ENCODE measurements around the gene DNASE2B.

Gene DNASE2B

DNA sequence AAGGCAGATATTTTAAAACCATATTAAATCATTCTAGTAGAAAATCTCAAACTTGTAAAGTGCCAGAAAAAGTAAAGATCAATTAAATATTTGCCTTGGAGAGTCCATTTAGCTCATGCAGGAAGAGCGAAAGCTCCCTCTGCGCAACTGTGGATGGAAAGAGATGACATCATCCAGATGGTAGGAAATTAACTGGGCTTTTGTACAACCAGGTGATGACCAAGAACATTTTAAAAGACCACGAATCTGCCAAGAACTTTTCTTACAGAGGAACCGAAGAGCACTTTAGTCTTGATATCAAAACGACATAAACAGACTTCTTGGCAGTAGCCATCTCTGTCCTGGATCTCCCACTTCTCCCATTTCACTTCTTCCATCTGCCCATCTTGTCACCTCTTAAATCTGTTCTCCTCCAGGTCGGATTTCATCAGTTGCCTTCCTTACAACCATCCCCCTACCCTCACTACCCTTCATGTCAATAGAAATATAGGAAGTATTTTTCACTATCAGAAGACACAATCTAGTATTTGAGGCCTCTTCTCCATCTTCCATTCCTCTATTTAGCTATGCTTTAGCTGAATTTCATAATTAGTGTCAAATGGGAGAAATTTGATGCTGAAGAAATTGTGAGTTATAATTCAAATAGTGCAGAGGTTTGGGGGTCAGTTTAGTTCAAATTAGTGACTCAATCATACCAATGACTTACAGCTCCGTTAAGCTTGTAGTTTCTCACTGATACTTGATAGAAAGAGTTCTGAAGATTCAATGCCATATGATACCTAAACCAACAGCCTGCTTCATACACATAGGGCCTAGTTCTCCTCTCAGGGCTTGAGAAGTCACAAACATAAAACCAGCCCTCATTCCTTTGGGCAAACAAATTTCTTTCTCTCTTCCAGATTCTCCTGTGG, 22.0 kb upstream of the DNASE2B start:
- DNase-seq = no peak

DNA sequence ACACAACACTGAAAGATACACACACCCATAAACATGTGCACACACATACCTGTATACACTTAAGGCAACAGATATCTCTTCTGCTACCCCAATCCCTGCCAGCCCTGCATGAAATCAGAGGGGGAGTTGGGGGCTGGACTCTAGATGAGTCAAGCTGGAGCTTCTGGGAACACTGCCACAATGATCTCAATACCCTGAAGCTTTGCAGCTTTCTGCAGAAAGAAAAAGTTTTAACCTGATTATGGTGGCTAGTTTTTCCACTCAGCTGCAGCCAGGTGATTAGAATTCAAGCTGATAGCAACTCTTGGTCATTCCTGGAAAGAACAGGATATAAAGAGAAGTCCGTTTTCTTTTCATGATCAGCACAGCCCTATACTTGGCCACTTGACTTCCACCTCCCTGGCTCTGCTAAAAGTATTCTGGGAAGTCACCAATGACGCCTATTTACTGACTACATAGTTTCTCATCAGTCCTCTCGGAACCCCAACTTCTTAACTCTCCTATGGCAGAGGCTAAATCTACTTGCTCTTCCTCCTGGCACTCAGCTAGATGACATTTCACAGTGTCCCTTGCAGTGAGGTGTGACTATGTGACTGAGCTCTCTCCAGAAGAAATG, 20.7 kb upstream of the DNASE2B start:
- no peak for DNase-seq

DNA sequence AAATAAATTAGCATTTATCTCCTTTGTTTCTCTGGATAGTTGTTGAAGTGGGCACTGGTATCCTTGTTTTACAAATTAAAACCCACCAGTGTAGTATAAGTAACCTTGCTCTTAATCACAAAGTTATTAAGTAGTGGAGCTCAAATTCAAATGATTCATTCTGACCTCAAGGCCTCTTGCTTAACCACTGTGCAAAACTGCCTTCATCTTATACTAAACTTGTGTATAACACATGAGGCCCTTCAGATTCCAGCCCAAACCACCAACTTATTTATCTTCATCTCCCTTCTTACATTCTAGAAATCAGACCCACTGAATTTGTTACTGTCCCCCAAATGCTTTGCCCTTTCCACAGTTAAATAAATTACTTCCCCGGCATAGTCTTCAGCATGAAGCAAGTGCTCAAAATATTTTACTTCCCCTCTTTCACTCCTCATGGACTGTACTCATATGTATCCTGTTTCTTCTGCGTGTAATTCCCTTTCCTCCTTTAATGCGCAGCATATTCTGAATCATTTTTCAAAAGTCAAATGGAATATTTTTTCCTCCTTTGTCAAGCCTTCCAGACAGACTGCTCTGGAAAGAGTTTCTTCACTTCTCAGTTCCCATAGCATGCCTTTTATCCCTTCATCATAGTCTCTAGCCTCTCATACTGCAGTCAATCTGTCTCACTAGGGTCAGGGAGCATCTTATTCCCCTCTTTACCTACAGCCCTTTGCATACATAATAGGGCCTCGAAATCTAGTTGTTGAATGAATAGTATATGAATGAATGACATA, 19.0 kb upstream of the DNASE2B start:
- no peak for DNase-seq

DNA sequence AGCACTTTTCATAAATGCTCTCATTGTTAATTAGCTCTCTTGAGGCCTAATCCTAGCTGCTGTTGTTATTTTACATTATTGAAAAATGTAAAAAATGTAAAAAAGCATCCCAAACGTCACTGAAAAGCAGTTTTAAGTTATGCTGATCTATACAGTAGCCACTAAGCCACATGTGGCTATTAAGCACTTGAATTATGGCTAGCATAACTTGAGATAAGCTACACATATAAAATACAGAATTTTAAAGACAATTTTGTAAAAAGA, 18.4 kb upstream of the DNASE2B start:
- no peak for DNase-seq

DNA sequence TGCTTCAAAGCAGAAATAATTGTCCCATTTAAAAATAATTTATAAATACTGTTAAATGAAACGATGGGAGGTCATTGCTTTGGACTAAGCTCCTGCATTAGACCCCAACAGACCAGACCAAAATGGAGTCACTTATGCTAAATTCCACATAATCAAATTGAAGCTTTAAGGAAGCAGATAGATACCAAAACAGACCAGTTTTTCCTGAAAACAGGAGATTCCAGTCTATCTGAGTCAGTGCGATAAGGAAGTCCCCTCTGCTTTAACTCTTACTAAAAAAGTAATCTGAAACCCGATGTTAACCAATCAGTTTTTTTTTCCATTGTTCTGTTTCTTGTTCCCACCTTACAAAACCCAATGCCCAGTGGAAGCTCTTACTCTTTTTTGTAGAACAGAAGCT, 16.2 kb upstream of the DNASE2B start:
- no peak for DNase-seq

DNA sequence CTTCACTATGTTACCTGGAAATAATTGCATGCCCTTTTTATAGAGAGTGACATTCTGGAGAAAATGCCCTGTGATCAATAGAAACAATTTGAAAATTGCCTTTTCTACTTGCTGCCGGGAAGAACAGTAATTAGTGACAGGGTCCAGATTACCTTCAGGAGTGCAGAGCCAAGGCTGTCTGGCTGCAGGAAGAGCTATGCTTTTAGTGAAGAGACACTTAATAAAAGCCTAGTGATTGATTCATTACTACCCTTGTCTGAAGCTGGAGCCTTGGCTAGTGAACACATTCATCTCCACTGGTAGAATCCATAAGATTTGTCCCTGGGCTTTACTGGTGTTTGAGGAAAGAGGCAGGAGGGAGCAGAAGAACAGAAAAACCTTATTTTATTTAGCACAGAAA, 12.9 kb upstream of the DNASE2B start:
- no peak for DNase-seq

DNA sequence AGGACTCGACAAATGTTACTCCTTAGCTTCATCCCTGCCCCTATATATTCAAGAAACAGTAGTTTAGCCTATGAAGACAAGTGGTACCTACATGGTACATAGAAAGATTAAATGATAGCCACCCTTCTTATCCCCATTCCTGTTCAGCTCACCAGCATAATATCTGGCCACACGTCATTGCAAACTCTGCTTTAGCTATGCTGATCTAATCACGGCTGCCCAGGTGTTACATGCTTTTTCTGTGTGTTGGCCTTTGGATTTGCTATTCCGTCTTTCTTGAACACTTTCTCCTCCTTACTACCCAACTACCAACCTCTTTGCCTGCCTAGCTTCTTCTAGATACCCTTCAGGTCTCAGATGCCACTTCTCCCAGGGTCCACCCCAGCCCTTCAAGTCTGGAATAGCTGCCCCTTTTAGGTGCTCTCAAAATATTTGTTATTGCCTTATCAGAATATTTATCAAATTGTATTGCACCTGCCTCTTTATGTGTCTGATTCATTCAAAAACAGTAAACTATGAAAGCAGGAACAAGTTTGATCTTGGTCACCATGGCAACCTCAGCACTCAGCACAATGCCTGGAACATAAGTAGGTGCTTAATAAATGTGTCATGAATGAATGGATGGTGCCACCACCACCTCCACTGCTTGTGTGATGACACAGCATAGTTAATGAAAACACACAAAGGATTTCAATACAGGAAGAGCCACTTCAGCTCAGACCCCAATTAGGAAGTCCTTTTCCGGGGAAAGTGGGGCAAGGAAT, 11.4 kb upstream of the DNASE2B start:
- peak; percentile 28 for DNase-seq

DNA sequence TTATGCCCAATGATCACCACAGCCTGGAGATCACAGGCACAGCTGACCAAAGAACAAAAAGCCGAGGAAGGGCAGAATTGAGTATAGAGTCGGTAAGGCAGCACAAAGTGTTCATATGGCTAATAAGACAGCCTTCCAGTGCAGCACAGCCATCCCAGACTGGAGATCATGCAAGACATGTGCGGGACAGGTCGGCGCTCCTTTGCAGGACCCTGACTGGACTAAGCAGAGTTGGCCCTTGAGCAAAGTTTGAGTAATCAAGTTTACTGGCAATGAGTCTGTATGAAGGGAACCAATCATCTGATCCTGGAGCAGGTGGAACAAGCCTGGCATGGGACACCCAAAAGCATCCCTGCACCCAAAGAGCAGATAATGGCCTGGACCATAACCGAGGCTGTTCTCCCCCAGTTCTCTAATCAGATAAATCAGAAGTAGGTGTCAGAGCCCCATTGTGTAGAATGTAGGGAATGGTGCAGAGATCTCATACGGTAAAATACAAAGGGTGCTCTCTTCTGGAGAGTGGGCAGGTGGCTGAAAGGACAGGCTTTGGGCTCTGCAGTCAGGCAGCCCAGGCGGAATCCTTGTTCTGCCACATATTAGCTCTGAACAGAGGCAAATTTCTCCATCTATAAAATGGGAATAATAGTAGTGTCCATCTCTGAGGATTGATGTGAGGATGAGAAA, 10.7 kb upstream of the DNASE2B start:
- DNase-seq = peak; percentile 11

DNA sequence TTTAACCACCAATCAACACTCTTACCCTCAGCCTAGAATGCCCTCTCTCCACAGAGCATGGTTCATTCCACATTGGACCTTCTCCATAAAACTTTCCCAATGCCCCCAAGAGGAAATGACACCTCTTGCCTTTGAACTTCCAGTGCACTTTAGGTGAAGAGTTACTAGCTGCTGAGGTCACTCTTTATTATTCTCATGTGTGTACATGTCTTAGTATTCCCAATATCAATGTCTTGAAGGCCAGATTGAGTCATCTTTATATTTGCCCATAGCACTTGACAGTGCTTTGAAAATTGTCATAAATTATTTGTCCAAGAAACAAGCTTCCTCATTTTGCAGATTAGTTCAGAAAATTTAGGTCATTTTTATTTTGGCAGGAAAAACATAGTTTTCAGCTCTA, 8.1 kb upstream of the DNASE2B start:
- DNase-seq = no peak

DNA sequence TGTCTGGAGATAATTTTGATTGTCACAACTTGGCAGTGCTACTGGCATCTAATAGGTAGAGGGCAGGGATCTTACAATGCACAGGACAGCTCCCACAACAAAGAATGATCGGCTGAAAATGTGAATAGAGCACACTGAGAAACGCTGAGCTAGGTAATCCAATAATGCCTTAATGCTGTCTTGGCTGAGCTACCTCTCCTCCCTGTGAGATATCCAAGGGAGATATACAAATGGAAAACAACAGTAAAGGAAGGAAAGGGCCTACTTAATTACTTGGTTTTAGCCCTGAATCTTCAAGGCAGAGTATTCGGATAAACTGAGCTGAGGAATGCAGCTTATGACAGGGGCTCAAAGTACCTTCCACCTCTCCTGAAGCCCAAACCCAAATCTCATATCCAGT, 2.9 kb downstream of the DNASE2B start:
- no peak for DNase-seq

DNA sequence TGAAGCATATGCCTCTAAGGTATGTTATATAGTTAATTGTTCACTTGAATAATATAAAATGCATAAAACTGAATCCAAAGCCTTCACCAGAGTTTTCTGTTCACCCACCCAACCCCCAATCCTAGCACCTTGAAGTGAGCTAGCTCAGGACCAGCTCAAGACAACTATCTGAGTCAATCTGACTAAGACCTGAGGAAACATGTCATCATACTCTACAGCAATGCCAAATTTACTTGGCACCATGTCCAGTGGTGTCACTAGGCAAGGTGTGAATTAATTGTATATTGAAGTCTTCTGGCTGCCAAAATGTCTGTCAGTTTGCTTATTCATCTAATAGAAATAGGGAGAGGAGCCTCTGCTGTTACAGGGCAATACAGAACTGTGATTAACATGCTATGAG, 3.8 kb downstream of the DNASE2B start:
- no peak for DNase-seq

DNA sequence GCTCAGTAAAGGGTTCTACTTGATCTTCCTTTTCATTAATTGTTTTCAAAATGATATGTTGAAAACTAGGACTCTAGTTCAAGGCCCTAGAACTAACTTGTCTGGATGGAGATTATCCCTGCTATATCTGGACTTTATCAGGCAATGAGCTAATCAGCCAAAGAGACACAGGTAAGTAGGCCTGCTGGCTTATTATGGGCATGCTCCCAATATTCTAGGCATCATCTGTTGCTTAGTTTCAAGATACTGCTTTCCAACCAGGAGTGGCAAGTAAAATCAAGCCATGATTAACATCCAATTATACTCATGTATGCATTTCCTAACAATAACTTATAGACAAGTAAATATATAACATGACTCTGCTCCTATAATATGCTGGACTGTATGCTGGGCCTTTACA, 4.2 kb downstream of the DNASE2B start:
- DNase-seq = no peak

DNA sequence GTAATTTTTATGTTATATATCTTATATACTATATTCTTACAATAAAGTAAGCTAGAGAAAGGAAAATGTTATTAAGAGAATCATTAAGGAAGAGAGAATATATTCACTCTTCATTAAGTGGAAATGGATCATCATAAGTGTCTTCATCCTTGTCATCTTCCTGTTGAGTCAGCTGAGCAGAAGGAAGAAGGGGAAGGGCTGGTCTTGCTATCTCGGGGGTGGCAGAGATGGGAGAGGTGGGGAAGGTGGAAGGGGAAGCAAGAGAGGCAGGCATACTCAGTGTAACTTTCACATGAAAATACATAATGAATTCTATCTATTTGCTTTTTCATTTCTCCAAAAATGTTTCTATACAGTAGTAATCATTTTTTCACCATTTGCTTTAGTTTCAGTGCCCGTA, 5.1 kb downstream of the DNASE2B start:
- DNase-seq = no peak

DNA sequence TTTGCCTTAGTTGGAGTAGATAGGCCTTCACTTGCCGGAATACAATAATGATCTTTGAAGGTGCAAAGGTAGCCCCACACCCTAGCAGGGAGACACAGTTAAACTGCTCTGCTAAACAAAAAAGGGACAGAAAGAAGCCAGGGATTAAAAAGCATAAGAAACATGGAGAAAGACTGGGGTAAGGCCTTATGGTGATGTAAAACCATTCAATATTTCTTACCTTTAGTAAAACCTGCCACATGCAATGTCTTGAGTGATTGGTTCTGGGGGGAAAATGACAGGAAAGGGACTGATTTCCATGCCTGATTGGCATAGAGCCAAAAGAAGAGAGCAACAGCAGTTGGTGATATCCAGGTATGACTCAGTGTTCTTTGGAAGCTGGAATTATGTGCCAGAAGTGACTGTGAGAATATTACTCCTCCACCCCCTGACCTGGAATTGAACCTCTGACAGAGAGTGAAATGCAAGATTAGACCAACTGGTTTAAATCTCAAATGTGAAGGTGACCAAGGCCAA, 8.1 kb downstream of the DNASE2B start:
- DNase-seq = peak; percentile 13

DNA sequence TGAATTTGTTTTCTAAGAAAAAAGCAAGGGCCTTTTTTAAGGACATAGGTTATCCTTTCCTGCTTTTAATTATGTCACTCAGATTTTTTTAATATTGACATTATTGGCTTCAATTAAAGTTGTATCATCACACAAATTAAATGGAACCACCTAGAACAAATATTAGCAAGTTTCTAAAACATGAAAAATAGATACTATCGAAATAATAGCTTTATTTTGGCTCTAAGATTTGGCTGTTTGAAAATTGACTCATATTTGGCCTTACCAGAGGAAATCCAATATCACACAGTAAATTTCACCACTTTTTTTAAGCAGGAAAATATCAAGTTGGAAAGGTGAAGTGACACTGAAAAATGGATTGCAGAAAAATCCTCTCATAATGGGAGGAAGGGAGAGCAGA, 9.2 kb downstream of the DNASE2B start:
- no peak for DNase-seq

DNA sequence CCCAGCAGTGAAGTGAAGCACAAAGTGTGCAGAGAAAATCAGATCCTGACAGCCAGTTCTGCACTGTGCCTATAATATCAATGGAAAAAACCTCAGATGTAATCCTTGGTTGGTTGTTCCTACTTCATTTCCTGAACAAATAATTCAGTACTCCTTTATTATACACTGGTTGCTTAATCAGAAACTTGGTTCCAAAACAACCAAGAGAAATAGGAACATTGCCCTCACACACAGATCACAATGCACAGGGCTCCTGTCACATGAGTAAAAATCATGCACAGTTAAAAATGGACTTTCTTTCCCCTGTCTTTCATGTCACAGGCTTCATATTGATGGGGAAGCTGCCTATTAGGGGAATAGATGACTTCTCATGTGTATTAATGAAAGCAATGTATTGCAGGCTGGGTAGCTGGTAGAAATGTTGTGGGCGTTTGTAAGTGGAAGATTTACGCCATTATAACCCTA, 9.7 kb downstream of the DNASE2B start:
- DNase-seq = no peak

DNA sequence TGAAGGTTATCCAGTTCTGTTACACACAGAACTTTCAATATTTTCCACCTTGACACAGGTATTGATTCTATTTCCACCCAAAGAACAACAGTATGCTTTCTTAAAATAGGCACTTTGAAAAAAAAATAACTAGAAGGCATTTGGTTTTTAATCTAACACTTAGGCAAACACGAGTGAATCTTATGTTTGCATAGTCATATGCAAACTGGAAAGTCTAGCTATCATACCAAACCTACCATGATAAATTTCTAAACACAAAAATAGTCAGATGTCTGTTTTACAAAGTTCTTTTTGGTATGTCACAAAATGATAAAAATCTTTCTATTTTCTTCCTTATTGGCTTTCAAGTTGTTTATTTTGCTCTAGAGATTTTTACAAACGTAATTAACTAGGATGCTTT, 11.6 kb downstream of the DNASE2B start:
- no peak for DNase-seq

DNA sequence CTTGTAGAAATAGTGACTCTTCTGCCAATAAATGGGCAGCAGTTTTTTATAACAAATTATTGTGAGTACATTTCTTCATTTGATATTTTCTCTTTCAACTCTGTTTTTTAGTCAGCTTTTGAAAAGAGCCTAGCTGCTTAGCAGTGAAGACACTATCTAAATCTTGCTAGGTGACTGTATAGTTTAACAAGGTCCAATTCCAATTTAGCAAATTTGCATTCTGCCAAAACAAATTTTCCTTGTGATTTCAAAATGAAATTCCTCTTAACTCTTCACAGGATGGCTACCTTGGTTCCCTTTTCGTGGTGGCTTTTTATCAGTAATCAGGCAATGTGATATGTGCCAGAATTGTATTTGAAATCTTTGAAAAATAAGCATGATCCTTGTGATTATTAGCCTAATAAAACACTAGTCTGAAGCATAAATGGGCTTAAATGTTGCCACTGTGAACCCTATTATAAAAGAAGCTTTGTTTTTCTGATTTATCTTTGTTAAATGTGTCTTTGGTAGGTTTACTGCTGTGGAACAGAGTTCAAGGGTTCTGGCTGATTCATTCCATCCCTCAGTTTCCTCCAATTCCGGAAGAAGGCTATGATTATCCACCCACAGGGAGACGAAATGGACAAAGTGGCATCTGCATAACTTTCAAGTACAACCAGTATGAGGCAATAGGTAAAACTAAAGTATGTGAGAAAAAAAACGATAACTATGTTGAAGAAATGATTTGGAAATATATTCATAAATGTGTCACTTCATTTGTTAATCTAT, 12.2 kb downstream of the DNASE2B start:
- DNase-seq = no peak

DNA sequence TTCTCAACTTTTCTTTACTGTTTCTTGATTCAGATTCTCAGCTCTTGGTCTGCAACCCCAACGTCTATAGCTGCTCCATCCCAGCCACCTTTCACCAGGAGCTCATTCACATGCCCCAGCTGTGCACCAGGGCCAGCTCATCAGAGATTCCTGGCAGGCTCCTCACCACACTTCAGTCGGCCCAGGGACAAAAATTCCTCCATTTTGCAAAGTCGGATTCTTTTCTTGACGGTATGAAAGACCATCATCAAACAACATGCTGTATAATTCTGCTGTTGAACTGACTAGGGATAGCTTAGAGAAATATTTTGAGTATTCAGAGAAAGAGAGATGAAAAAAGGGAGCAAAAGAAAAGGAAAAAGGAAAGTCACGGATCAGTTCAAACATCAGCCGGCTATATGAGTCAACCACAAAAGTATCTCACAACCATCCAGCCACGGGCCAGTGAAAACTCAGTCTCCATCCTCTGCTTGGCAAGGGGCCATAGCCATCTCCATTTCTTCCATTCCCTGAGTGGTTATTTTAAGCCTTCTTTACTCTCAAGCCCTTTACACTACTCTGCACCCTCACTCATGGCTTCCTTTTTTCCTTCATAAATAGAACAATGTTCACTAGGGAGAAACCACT, 14.1 kb downstream of the DNASE2B start:
- DNase-seq = no peak

DNA sequence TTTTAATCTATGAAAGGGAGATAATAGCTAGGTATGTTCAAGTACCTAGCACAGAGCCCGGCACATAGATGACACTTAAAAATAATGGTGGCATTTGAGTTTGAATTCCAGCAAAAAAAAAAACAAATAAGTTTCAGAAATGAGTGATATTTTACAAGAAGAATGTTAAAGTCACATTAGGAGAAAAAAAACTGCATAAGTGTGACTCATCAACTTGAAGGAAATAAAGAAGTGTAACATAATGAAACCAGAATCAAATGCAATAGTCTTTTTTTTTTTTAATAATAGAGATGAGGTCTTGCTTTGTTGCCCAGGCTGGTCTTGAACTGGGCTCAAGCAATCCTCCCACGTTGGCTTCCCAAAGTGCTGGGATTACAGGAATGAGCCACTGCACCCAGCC, 17.1 kb downstream of the DNASE2B start:
- no peak for DNase-seq

DNA sequence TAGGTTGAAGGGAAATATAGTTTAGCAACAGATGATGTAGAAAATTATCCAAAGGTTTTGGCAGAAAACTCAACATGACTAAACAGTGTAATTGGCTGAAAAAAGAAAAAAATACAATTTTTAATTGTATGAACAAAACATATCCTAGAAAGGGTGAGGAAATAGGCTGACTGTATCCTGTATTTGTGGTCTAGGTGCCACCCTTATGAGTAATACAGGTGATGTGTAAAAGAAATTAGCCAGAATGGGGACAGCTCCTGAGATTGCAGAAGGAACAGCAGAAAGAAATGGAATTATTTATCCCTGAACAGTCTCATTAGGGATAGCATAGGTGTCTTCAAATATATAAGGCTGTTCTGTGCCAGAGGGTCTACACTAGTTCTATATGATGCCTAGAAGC, 24.6 kb downstream of the DNASE2B start:
- no peak for DNase-seq

All from NCI-H146 (cell line).